Tongue (tissue), 2 donors: ENCODE data around the gene UGGT2. TPM values are rescaled to one million over a fixed set of nuclear protein-coding genes. Genes with fewer than 3 reads are reported as not detected.
"Not testable (repeated sequence)": the region's sequence is repeated elsewhere in the genome, so short reads cannot be mapped to it uniquely, and the experiment has no call there.

Experiments
- DNase-seq: peaks from one replicate; pipeline ENCODE4 v3.0.0-alpha.2; 2015
- total RNA-seq: library from RNA; depleted of rRNA; stranded (reverse); fragments of >200 nt; gene quantifications from one replicate; pipeline ENCODE4 v1.2.3, GENCODE V29; 2014

The UGGT2 gene
- total RNA-seq, 1 donor from 2014 or later, result 64.8 TPM

DNA sequence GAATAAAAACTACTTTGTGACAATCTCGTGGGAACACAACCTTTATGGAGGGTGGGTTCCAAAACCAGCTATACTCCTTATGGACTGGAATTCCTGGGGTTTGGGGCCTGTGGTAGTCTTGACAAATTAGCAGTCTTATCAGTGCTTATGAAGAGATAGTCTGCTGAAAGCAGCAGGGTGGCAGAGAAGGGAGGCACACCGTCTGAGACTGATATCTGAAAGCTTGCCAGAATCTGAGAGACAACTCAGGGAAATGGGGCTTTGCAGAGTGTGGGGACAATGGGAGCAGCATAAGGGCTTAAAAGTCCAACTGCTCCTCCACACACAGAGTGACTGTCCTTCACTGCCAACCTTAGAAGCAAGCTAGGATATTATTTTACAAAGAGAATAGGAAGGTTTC lies 95.9 kb downstream of the UGGT2 start:
- DNase-seq, result no peak

DNA sequence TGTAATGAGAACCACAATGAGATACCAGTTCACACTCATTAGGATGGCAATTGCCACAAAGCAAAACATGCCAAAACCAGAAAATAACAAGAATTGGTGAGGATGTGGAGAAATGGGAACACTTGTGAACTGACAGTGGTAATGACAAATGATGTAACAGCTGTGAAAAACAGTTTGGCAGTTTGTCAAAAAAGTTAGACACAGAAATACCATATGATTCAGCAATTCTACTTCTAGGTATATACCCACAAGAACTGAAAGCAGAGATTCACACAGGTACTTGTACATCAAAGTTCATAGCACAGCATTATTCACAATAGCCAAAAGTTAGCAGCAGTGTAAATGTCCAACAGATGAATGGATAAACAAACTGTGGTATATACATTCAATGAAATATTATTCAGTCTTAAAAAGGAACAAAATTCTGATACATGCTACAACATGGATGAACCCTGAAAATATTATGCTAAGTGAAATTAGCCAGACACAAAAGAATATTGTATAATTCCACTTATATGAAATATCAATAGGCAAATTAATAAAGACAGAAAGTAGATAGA lies 96.5 kb downstream of the UGGT2 start:
- DNase-seq, result peak; percentile 21

DNA sequence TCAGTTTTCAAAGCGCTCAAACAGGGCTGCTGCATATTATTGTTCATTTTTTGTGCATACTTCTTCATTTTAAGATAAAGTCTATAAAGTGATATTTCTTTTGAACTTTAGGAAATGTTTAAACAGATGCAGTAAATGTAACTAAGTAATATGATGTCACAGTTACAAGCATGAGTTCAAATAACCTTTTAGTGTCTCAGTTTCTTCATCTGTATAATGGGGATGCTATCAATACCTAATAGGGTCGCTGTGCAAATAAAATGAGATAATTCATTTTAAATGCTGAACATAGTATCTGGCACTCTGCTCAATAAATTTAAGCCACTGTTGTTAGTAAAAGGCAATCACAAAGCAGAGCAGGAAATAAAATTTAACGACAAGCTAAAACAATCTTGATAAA lies 97.5 kb downstream of the UGGT2 start:
- DNase-seq, result no peak

DNA sequence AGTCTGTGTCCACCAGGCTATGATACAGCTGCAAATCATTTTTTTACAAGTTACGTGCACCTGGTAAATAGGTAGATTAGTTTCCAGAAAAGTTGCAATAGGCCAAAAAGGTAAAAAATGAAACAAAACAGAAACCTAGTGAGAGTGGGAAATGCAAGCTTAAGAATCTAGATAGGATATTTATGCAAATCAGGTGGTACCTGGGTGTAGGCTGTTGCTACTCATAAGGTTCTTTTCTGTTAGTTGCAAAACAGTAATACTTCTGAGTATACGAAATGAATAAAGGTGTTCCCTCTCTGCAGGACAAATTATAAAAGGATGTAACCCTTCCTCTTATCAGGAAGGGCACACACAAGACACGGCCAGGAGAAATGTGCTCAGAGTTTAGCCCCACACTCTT lies 97.9 kb downstream of the UGGT2 start:
- no peak for DNase-seq

DNA sequence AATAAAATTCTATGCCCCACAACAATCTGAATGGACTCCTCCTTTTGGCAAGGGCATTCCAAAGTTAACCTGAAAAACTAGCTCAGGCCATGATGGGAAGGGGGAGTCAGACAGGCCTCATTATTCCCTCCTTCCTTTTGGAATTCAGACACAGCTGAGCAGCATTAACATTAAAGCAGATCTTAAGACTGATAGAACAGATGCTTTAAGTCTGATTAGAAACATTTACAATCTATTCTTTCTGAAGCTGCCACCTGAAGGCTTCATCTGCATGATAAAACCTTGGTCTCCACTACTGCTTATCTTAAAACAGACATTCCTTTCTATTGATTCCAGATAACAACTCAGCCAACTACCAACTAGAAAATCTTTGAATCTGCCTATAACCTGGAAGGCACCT lies 98.9 kb downstream of the UGGT2 start:
- no peak for DNase-seq

DNA sequence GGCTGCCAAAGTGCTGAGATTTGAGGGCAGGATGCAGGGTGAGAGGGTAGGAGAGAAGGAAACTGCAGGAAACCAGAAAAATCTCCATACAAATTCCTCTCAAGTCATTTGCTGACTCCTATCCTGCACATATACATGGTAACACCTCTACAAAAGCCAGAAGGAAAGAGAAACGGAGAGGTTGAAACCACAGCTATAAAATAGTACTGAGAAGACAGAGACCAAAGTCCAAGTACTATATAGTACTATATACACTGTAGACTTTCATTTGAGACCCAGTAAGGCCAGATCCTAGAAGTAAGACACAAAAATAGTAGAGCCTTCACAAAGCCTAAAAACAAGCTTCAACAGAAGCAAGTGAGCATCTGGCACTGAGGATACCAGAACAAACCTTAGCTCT lies 103.1 kb downstream of the UGGT2 start:
- no peak for DNase-seq

DNA sequence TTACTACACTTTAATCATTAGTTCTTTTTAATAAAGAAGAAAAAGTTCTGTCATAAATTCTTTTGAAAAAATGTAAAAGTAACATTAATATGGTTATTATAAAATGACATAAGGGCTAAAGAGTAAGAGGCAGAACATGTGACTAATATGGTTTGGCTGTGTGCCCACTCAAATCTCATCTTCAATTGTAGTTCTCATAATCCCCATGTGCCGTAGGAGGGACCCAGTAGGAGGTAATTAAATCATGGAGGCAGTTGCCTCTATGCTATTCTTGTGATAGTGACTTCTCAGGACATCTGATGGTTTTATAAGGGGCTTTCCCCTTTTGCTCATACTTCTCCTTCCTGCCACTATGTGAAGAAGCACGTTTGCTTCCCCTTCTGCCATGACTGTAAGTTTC lies 104.5 kb downstream of the UGGT2 start:
- peak; percentile 2 for DNase-seq

DNA sequence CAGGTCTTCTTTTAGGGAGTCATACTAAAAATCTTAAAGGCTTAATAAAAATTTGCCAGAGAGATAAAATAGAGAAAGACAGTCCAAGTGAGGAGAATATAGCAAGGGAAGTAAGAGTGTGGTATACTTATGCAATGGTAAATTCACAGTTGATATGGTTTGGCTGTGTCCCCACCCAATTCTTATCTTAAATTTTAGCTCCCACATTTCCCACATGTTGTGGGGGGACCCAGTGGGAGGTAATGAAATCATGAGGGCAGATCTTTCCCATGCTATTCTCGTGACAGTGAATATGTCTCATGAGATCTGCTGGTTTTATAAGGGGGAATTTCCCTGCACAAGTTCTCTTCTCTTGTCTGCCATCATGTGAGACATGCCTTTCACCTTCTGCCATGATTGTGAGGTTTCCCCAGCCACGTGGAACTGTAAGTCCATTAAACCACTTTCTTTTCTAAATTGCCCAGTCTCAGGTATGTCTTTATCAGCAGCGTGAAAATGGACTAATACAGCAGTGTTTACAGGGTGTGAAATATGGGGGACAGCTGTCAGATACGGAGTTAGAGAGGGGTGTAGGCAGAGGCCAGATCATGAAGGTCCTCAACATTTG lies 115.4 kb downstream of the UGGT2 start:
- no peak for DNase-seq

- no peak for DNase-seq
These were observed 121.7 kb downstream of the UGGT2 start for GRCh38 chr13:95931300-95932025.

- no peak for DNase-seq
These were observed 123.8 kb downstream of the UGGT2 start for GRCh38 chr13:95929430-95929829.

- not testable (repeated sequence) for DNase-seq
These were observed 124.8 kb downstream of the UGGT2 start for GRCh38 chr13:95928367-95928906.

GRCh38 chr13:95926231-95926630 lies 127.0 kb downstream of the UGGT2 start:
- DNase-seq, result peak; percentile 3

GRCh38 chr13:95924389-95924994 lies 128.7 kb downstream of the UGGT2 start:
- DNase-seq, result no peak

DNA sequence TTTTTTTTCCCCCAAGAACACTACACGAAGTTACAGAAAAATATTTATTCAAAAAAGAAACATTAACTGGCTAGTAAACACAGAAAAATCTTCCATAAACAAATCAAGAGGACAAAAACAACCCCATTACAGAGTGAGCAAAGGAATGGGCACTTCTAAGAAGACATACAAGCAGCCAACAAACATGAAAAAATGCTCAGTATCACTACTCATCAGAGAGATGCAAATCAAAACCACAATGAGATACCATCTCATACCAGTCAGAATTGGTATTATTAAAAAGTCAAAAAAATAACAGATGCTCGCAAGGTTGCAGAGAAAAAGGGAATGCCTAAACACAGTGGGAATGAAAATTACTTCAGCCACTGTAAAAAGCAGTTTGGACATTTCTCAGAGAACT lies 131.7 kb downstream of the UGGT2 start:
- no peak for DNase-seq

DNA sequence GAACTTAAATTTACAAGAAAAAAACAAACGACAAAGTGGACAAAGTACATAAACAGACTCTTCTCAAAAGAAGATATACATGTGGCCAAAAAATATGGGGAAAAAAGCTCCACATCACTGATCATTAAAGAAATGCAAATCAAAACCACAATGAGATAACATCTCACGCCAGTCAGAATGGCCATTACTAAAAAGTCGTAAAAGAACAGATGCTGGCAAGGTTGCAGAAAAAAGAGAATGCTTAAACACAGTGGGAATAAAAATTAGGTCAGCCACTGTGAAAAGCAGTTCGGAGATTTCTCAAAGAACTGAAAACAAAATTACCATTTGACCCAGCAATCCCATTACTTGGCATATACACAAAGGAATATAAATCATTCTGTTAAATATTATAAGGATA lies 132.7 kb downstream of the UGGT2 start:
- no peak for DNase-seq

DNA sequence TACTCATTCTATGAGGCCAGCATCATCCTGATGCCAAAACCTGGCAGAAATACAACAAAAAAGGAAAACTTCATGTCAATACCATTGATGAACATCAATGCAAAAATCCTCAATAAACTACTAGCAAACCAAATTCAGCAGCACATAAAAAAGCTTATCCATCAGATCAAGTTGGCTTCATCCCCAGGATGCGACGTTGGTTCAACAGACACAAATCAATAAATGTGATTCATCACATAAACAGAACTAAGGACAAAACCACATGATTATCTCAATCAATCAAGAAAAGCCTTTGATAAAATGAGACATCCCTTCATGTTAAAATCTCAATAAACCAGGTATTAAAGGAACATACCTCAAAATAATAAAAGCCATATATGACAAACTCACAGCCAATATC lies 134.3 kb downstream of the UGGT2 start:
- DNase-seq, result no peak

DNA sequence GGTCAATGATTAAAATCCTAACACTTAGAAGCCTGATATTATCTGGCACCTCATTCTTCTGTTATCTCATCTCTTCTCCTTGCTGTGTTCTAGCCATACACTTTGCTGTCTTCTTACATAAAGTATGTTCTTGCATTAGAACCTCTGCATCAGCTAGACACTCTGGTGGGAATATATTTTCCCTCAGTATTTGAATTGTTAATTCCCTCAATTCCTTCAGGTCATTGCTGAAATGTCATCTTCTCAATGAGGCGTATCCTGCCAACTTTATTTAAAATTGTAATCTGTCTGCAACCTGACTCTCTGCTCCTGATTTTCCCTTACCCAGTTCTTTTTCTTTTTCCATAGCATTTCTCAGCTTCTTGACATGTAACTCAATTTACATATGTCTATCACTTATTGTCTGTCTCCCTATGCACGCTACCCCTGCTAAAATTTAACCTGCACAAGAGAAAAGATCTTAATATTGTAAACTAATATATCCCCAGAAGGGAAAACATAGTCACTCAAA lies 138.2 kb downstream of the UGGT2 start:
- no peak for DNase-seq

GRCh38 chr13:95906999-95907398 lies 146.2 kb downstream of the UGGT2 start:
- no peak for DNase-seq

DNA sequence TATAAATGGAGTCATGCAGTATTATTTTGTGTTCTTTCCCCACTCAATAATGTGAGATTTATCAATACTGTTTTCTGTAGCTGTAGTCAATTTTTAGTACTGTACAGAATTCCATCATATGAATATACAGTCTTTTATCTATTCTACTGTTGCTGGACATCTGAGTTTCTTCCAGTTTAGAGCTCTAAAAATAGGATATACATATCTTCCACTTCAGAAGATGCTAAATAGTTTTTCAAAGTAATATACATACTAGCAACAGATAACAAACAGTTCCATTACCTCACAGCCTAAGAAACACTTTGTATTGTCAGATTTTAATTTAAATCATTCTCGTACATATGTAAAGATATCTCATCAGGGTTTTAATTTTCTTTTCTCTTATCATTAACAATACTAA lies 149.6 kb downstream of the UGGT2 start:
- DNase-seq, result no peak

DNA sequence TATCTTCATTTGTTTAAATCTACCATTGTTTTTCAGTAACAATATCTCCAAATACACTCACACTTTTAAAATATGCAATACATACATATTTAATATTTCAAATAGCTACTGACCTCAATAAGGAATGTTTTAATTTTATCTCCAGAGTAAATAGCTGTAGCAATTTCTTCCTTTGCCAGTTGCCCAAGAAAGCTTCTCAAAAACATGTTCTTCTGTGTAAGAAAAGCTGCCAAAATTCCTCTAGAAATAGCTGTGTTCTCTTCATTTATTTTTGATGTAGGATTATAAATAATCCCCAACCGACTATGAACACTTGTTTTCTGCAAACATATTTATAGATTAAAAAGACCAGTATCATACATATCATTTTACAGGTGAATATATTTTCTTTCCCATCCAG lies 150.5 kb downstream of the UGGT2 start:
- no peak for DNase-seq

DNA sequence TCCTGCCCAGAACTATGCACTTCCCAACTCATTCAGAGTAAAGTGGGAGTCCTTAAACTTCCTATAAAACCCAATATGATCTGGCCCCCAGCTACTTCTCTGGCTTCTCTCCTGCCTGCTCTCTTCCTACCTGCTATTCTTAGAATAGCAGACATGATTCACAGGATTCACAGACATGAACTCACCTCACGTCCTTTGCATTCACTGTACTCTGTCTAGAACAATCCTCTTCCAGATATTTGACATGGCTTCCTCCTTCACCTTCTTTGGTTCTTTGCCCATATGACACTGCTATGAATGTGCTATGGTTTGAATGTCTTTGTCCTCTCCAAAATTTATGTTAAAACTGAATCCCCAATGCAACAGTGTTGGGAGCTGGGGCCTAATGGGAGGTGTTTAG lies 154.9 kb downstream of the UGGT2 start:
- no peak for DNase-seq

GRCh38 chr13:95896301-95896700 lies 156.9 kb downstream of the UGGT2 start:
- no peak for DNase-seq

DNA sequence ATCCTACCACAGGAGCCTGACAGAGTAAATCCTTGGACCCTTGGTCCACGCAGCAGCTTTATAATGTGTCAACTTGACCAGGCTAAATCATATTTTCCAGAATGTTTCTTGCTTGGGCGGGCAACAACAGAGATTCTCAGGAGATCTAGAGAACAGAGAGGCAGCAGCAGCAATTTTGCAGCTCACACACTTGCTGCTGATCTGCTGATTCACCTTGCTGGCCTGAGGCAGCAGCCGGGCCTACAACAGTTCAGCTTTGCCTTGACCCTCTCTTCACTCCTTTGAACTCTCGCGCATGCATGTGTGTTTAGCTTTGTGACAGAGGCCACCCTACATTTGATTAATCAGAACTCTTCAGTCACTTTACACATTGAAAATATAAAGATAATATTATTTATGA lies 159.3 kb downstream of the UGGT2 start:
- no peak for DNase-seq
